ENCODE measurements around the gene ADRA1B.

DNA sequence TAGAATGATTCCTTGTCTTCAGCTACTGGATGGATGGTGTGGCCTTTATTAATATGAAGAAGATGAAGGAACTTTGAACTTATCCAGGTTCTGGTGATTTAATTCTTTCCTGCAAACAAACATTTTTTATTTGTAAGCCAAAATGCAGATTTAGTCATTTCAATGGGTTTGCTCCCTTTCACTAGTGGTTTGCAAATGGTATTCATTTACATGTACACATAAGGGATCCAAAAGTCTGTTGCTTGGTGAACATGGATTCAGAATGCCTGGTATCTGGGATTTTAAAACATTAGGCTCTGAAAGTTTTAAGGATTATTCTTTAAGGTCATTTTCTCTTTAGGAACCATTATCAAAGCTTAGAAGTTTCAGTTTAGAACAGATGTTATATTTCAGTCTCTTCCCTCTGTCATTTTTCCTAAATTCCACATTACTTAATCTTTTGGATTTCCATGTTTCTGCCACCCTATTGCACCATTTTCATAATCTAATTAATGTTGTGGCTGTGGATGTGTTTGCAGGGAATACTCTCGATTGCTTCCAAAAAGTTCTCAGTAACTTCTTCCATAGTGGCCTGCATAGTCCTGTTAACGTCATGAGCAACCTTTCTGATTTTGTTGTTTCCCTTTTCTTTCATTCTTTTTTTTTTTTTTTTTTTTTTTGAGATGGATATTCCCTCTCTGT is 102.8 kb downstream of the ADRA1B start:
- TF ChIP-seq, protein P1, sequence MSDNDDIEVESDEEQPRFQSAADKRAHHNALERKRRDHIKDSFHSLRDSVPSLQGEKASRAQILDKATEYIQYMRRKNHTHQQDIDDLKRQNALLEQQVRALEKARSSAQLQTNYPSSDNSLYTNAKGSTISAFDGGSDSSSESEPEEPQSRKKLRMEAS (IDR thresholded peaks at IDR 0.05): no peak
- TF ChIP-seq EP300 (IDR thresholded peaks at IDR 0.05) (no peak), ESRRA (IDR thresholded peaks at IDR 0.05; ENCODE audit: borderline replicate concordance, low read length) (no peak), POLR2A (IDR thresholded peaks at IDR 0.05; ENCODE audit: low read length) (no peak), EHF (CRISPR knock-in tag; IDR thresholded peaks at IDR 0.05) (no peak), NR3C1 (IDR thresholded peaks at IDR 0.05) (no peak)
- TF ChIP-seq, protein P2, sequence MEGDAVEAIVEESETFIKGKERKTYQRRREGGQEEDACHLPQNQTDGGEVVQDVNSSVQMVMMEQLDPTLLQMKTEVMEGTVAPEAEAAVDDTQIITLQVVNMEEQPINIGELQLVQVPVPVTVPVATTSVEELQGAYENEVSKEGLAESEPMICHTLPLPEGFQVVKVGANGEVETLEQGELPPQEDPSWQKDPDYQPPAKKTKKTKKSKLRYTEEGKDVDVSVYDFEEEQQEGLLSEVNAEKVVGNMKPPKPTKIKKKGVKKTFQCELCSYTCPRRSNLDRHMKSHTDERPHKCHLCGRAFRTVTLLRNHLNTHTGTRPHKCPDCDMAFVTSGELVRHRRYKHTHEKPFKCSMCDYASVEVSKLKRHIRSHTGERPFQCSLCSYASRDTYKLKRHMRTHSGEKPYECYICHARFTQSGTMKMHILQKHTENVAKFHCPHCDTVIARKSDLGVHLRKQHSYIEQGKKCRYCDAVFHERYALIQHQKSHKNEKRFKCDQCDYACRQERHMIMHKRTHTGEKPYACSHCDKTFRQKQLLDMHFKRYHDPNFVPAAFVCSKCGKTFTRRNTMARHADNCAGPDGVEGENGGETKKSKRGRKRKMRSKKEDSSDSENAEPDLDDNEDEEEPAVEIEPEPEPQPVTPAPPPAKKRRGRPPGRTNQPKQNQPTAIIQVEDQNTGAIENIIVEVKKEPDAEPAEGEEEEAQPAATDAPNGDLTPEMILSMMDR (IDR thresholded peaks at IDR 0.05): no peak
- TF ChIP-seq, protein P3, sequence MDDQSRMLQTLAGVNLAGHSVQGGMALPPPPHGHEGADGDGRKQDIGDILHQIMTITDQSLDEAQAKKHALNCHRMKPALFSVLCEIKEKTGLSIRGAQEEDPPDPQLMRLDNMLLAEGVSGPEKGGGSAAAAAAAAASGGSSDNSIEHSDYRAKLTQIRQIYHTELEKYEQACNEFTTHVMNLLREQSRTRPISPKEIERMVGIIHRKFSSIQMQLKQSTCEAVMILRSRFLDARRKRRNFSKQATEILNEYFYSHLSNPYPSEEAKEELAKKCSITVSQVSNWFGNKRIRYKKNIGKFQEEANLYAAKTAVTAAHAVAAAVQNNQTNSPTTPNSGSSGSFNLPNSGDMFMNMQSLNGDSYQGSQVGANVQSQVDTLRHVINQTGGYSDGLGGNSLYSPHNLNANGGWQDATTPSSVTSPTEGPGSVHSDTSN (IDR thresholded peaks at IDR 0.05): no peak

All from A549 (cell line).